ENCODE data around the gene FTO.

GRCh38 chr16:53926209-53926608 lies 222.3 kb downstream of the FTO start:
- TF ChIP-seq POLR2A (IDR thresholded peaks at IDR 0.05) (no peak), CTCF (IDR thresholded peaks at IDR 0.05) (no peak), EP300 (IDR thresholded peaks at IDR 0.05; ENCODE audit: low read depth) (no peak)
